Vagina (tissue), 2 donors: ENCODE data around the gene EXOC3. TPM values are rescaled to one million over a fixed set of nuclear protein-coding genes. Genes with fewer than 3 reads are reported as not detected.
"Not testable (repeated sequence)": the region's sequence is repeated elsewhere in the genome, so short reads cannot be mapped to it uniquely, and the experiment has no call there.

ENCODE experiments used
- DNase-seq, 2 donors: peaks; one replicate each; pipeline ENCODE4 v3.0.0-alpha.2; 2017; ENCODE audit errors: extremely low spot score in 2 of 2
- H3K27ac ChIP-seq: fragments of 200-600 bp; sonication (generic); one replicate; pipeline ENCODE4 v1.5.1; 2019
- H3K27me3 ChIP-seq: fragments of 200-600 bp; sonication (generic); one replicate; pipeline ENCODE4 v1.5.1; 2019
- H3K36me3 ChIP-seq, 2 donors: fragments of 200-600 bp; sonication (generic); one replicate each; pipeline ENCODE4 v1.5.1; 2017 to 2019
- H3K4me1 ChIP-seq: fragments of 200-600 bp; sonication (generic); one replicate; pipeline ENCODE4 v1.5.1; 2019
- H3K4me3 ChIP-seq, 2 donors: fragments of 200-600 bp; sonication (generic); 1 replicate in 1 of 2; 2 replicates in 1 of 2; pipeline ENCODE4 v1.5.1; 2016 to 2019
- H3K9me3 ChIP-seq: fragments of 200-600 bp; sonication (generic); one replicate; pipeline ENCODE4 v1.5.1; 2019
- CTCF ChIP-seq, 3 experiments: fragments of 450-650 bp in 2 of 3; fragments of 200-600 bp in 1 of 3; sonication (generic) in 1 of 3; IDR thresholded peaks; one replicate each; pipeline ENCODE4 v1.5.1; 2017 to 2019; ENCODE audit warnings: antibody characterized with exemption in 3 of 3, mild to moderate bottlenecking in 2 of 3, moderate library complexity in 2 of 3
- POLR2A ChIP-seq, 2 donors: fragments of 450-650 bp; IDR thresholded peaks; one replicate each; pipeline ENCODE4 v1.6.1; 2017; ENCODE audit warnings: antibody characterized with exemption in 2 of 2, mild to moderate bottlenecking in 2 of 2, moderate library complexity in 2 of 2
- POLR2AphosphoS5 ChIP-seq, 2 donors: sonication (generic); formaldehyde crosslinking; IDR thresholded peaks; one replicate each; pipeline ENCODE4 v1.9.0; 2017; ENCODE audit warnings: antibody characterized with exemption in 2 of 2, mild to moderate bottlenecking in 2 of 2, low read depth in 1 of 2; ENCODE audit not compliant: insufficient read depth in 1 of 2
- intact Hi-C: fragments of 100-400 bp; cut with DNase I; formaldehyde crosslinking; loops from one replicate; pipeline ENCODE4 v1.15.1; 2023
- total RNA-seq: library from RNA; depleted of rRNA; stranded (reverse); fragments of >200 nt; gene quantifications from one replicate; pipeline ENCODE4 v1.2.3, GENCODE V29; 2016

EXOC3 gene
- total RNA-seq, 1 donor from 2014 or later: 67.5 TPM

- intact Hi-C loops: no loop called here
- TF ChIP-seq POLR2A (IDR thresholded peaks at IDR 0.05): no peak
- TF ChIP-seq POLR2AphosphoS5 (IDR thresholded peaks at IDR 0.05; ENCODE audit: insufficient read depth in 1 of 2, low read depth in 1 of 2): no peak
- TF ChIP-seq CTCF (IDR thresholded peaks at IDR 0.05): no peak
- Histone ChIP-seq H3K4me1 (peaks cover 17% of the 10 kb centered on the region), H3K4me3 (no peak overlapping the region), H3K27me3 (no peaks in the 10 kb centered on the region), H3K9me3 (no peaks in the 10 kb centered on the region), H3K27ac (no peak overlapping the region), H3K36me3 (no peaks in the 10 kb centered on the region)
- DNase-seq: no peak
Measured at GRCh38 chr5:502325-503079, 59.5 kb downstream of the EXOC3 start.

GRCh38 chr5:504326-505154 lies 61.6 kb downstream of the EXOC3 start:
- H3K9me3 ChIP-seq: no peaks in the 10 kb centered on the region
- intact Hi-C loops: no loop called here
- no peak overlapping the region for H3K27ac ChIP-seq
- H3K4me1 ChIP-seq: peaks cover 17% of the 10 kb centered on the region
- no peak for DNase-seq
- H3K4me3 ChIP-seq: no peak overlapping the region
- no peaks in the 10 kb centered on the region for H3K27me3 ChIP-seq
- no peaks in the 10 kb centered on the region for H3K36me3 ChIP-seq
- TF ChIP-seq POLR2A (IDR thresholded peaks at IDR 0.05): no peak
- TF ChIP-seq CTCF (IDR thresholded peaks at IDR 0.05): no peak
- no peak for TF ChIP-seq POLR2AphosphoS5 (IDR thresholded peaks at IDR 0.05; ENCODE audit: insufficient read depth in 1 of 2, low read depth in 1 of 2)

- TF ChIP-seq POLR2AphosphoS5 (IDR thresholded peaks at IDR 0.05; ENCODE audit: insufficient read depth in 1 of 2, low read depth in 1 of 2): no peak
- no peak for TF ChIP-seq CTCF (IDR thresholded peaks at IDR 0.05)
- TF ChIP-seq POLR2A (IDR thresholded peaks at IDR 0.05): no peak
- Histone ChIP-seq H3K27me3 (no peaks in the 10 kb centered on the region), H3K4me1 (peaks cover 17% of the 10 kb centered on the region), H3K27ac (no peak overlapping the region), H3K4me3 (no peak overlapping the region), H3K36me3 (no peaks in the 10 kb centered on the region), H3K9me3 (no peaks in the 10 kb centered on the region)
- intact Hi-C loops: no loop called here
- no peak for DNase-seq
Measured at GRCh38 chr5:505951-506525, 63.1 kb downstream of the EXOC3 start.

GRCh38 chr5:507986-508575 lies 65.1 kb downstream of the EXOC3 start:
- DNase-seq, H3K4me1 ChIP-seq, H3K27me3 ChIP-seq, H3K27ac ChIP-seq, H3K36me3 ChIP-seq, H3K9me3 ChIP-seq, H3K4me3 ChIP-seq, intact Hi-C loops: not testable (repeated sequence)

GRCh38 chr5:509611-510185 lies 66.7 kb downstream of the EXOC3 start:
- intact Hi-C loops: no loop called here
- Histone ChIP-seq H3K36me3 (no peaks in the 10 kb centered on the region), H3K4me3 (no peak overlapping the region), H3K27me3 (no peaks in the 10 kb centered on the region), H3K4me1 (peaks cover 20% of the 10 kb centered on the region), H3K9me3 (no peaks in the 10 kb centered on the region), H3K27ac (no peak overlapping the region)
- TF ChIP-seq POLR2A (IDR thresholded peaks at IDR 0.05) (no peak), POLR2AphosphoS5 (IDR thresholded peaks at IDR 0.05; ENCODE audit: insufficient read depth in 1 of 2, low read depth in 1 of 2) (no peak), CTCF (IDR thresholded peaks at IDR 0.05) (no peak)
- no peak for DNase-seq
